Peyer's patch (tissue), 4 donors: ENCODE results near the gene ZKSCAN5. TPM values are rescaled to one million over a fixed set of nuclear protein-coding genes. Genes with fewer than 3 reads are reported as not detected.

Source experiments
- DNase-seq, 3 donors: peaks; one replicate each; pipeline ENCODE4 v3.0.0-alpha.2; 2017 to 2019
- H3K27ac ChIP-seq, 4 donors: fragments of 200-600 bp; sonication (generic); one replicate each; pipeline ENCODE4 v1.5.1; 2016 to 2019
- H3K27me3 ChIP-seq, 2 donors: fragments of 200-600 bp; sonication (generic); one replicate each; pipeline ENCODE4 v1.5.1; 2019
- H3K36me3 ChIP-seq, 3 donors: fragments of 200-600 bp; sonication (generic); one replicate each; pipeline ENCODE4 v1.5.1; 2016 to 2019
- H3K4me1 ChIP-seq, 4 donors: fragments of 200-600 bp; sonication (generic); one replicate each; pipeline ENCODE4 v1.5.1; 2016 to 2019
- H3K4me3 ChIP-seq, 4 donors: fragments of 200-600 bp; sonication (generic); 1 replicate in 3 of 4; 2 replicates in 1 of 4; pipeline ENCODE4 v1.5.1; 2016 to 2019; ENCODE audit warnings: mild to moderate bottlenecking in 1 of 4
- H3K9me3 ChIP-seq, 4 donors: fragments of 200-600 bp; sonication (generic); one replicate each; pipeline ENCODE4 v1.5.1; 2016 to 2019; ENCODE audit warnings: mild to moderate bottlenecking in 1 of 4
- CTCF ChIP-seq, 6 experiments: fragments of 450-650 bp in 4 of 6; fragments of 200-600 bp in 2 of 6; sonication (generic) in 1 of 6; IDR thresholded peaks; one replicate each; pipeline ENCODE4 v1.5.1; 2017 to 2019; ENCODE audit warnings: antibody characterized with exemption in 6 of 6, mild to moderate bottlenecking in 3 of 6, moderate library complexity in 1 of 6
- POLR2A ChIP-seq, 2 donors: fragments of 450-650 bp; IDR thresholded peaks; one replicate each; pipeline ENCODE4 v1.5.1; 2017; ENCODE audit warnings: antibody characterized with exemption in 2 of 2, mild to moderate bottlenecking in 2 of 2, moderate library complexity in 2 of 2
- total RNA-seq, 4 donors: library from RNA; depleted of rRNA; stranded (reverse); fragments of >200 nt; gene quantifications; one replicate each; pipeline ENCODE4 v1.1.0, GENCODE V29; 2016

Gene ZKSCAN5
- total RNA-seq, 4 donors from 2014 or later, result 7.2 to 20.6 (median 11.7) TPM

DNA sequence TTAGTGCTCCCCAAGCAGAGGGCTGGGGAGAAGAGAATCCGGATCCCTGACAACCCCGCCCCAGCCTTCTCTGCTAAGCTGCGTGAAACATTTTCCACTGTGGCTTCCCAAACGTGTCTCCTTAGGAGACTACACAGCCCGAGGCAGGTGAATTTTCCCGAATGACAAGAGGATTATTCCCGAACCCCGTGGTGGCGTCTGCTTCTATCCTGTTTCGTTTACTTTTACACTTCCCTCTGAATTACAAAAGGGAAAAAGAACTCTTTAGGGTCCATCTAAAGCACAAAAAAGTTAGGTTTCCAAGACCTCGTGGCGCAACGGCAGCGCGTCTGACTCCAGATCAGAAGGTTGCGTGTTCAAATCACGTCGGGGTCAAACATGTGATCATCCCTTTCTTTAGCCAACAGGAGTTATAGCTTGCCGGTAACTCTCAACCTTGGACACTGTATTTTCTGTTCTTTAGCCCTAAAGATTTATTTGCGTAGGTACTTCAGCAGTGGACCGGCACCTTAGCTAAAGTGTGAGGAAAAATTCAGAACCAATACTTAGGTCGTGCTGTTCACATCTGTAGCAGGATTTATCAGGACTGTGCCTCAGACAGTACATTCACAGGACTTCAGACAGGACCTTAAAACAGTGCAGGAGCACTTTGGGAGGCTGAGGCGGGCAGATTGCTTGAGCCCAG lies 34.9 kb upstream of the ZKSCAN5 start:
- no peak overlapping the region for H3K27ac ChIP-seq
- H3K9me3 ChIP-seq, result no peaks in the 10 kb centered on the region
- H3K4me1 ChIP-seq, result peaks cover 0 to 18% (median 7%) of the 10 kb centered on the region in 4 donors
- H3K36me3 ChIP-seq, result no peaks in the 10 kb centered on the region
- no peaks in the 10 kb centered on the region for H3K27me3 ChIP-seq
- no peak for DNase-seq
- TF ChIP-seq CTCF (IDR thresholded peaks at IDR 0.05), result no peak
- TF ChIP-seq POLR2A (IDR thresholded peaks at IDR 0.05), result no peak
- no peak overlapping the region for H3K4me3 ChIP-seq

DNA sequence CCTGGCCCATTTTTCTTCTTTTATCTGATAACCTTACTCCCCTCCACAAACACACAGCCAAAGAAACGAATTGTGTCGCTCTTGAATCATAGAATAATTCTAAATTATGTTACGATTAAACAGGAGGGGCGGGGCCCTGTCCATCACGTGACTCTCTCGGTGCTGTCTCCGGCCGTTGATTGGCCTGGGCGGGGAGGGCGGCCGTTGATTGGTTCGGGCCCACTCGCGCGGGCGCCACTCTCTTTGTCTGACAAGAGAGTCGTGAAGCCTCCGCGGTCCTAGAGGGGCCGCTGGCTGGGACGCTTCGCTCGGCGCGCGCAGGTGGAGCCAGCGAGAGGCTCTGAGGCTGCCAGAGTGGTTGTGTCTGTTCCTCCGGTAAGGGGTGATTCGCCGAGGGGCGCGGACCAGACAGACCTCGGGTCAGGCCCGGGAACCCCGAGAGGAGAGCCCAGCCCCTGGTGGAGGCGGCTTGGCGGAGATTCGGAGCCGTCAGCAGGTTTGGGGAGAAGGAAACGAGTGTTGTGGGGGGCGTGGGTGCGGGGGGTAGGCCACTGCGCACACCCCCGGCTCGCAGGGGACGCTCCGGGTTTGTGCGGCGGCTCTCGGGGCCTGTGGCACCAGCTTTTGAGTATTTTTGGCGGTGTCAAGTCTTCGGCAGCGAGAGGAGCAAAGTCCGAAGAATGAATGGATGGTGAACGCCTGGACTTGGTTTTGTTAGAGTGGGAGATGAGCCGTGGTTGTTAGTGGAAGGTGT lies 31.7 kb upstream of the ZKSCAN5 start, which contains the start of gene ZNF789:
Gene ZNF789, plus strand, starts transcription at position 330 of the 754 bp plus-strand sequence. CDS start 3,567 bp downstream, outside the sequence.
- Histone ChIP-seq H3K4me3 (peak within 1 kb of the TSS; percentile 68 to 96 (median 81)), H3K27ac (peak within 1 kb of the TSS; percentile 83 to 93 (median 86)), H3K36me3 (peaks cover 0 to 5% (median 0%) of the 10 kb centered on the region in 3 donors), H3K9me3 (no peaks in the 10 kb centered on the region), H3K27me3 (no peaks in the 10 kb centered on the region), H3K4me1 (peaks cover 0 to 9% (median 3%) of the 10 kb centered on the region in 4 donors)
- DNase-seq, result peak; percentile 99
- peak; percentile 60 to 66 for TF ChIP-seq POLR2A (IDR thresholded peaks at IDR 0.05)
- TF ChIP-seq CTCF (IDR thresholded peaks at IDR 0.05), result no peak

GRCh38 chr7:99473315-99473596 lies 31.2 kb upstream of the ZKSCAN5 start:
- peak overlapping the region in 3 of 4 donors; percentile 85 to 93 (median 86) for H3K27ac ChIP-seq
- no peak for DNase-seq
- H3K4me3 ChIP-seq, result peak overlapping the region; percentile 68 to 96 (median 81)
- H3K9me3 ChIP-seq, result no peaks in the 10 kb centered on the region
- TF ChIP-seq POLR2A (IDR thresholded peaks at IDR 0.05), result no peak
- H3K4me1 ChIP-seq, result peaks cover 0 to 10% (median 4%) of the 10 kb centered on the region in 4 donors
- H3K27me3 ChIP-seq, result no peaks in the 10 kb centered on the region
- peaks cover 0 to 5% (median 0%) of the 10 kb centered on the region in 3 donors for H3K36me3 ChIP-seq

- H3K9me3 ChIP-seq, result no peaks in the 10 kb centered on the region
- TF ChIP-seq CTCF (IDR thresholded peaks at IDR 0.05) (no peak), POLR2A (IDR thresholded peaks at IDR 0.05) (no peak)
- no peak overlapping the region for H3K27ac ChIP-seq
- H3K4me1 ChIP-seq, result peaks cover 0 to 15% (median 7%) of the 10 kb centered on the region in 4 donors
- no peak for DNase-seq
- H3K36me3 ChIP-seq, result peaks cover 0 to 16% (median 0%) of the 10 kb centered on the region in 3 donors
- H3K4me3 ChIP-seq, result no peak overlapping the region
- H3K27me3 ChIP-seq, result no peaks in the 10 kb centered on the region
These were observed 28.4 kb upstream of the ZKSCAN5 start for GRCh38 chr7:99476107-99476506.

DNA sequence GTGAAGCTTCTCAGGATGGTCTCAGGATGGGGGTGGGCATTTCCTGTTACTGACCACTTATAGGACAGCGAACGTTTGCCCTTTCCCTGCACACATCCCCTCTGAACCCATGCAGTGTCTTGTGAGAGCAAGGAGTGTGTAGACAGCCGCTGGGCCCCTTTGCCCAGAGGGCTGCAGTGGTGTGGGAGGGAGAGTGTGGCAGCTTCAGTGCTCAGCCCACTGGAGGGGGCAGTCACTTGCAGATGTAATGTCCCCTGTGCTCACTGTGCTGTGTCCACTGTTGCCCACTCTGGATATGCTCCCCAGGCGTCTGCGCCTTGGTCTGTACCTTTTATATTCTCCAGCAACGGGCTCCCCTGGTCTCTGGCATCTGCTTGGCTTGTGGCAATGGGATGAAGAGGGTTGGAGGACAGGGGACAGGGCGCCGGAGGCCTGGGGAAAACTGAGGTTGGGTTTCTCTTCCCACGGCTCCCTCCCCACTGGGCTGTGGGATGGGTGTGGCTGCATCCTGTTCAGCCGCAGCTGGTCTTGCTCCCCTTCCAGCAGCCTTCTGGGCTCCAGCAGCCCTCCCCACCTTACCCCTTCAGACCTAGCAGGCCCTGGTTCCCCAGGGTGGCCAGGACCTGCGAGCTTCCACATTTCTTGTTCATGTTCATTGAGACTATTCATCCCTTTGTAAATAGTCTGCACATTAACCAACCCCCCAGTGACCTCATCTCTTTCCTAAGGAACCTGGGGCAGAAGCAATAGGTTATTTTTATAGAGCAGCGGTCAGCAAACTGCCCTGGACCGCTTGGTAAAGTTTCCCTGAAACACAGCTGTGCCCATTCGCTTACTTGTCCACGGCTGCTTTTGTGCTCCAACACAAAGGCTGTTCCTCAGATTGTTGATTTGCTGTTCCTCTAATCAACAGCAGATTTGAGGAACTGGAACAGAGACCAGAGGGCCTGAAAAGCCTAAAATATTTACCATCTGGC lies 25.7 kb upstream of the ZKSCAN5 start:
- TF ChIP-seq POLR2A (IDR thresholded peaks at IDR 0.05) (no peak), CTCF (IDR thresholded peaks at IDR 0.05) (no peak)
- no peak for DNase-seq
- no peaks in the 10 kb centered on the region for H3K27me3 ChIP-seq
- H3K36me3 ChIP-seq, result peaks cover 0 to 38% (median 0%) of the 10 kb centered on the region in 3 donors
- peaks cover 0 to 9% (median 4%) of the 10 kb centered on the region in 4 donors for H3K4me1 ChIP-seq
- H3K9me3 ChIP-seq, result no peaks in the 10 kb centered on the region
- H3K4me3 ChIP-seq, result no peak overlapping the region
- no peak overlapping the region for H3K27ac ChIP-seq
